Stimulated activated naive B cell treated with anti-CD40 and anti-IgM and Interleukin-4, amounts not matched to agents 10 μg/mL and 1 μg/mL and 100 μg/mL, for 72 hours (primary cell): ENCODE results near the gene SEMA3F.

Experiments
- ATAC-seq, 2 donors: fragments of 150-1000 bp; cut with Tn5 transposase; replicated peaks; 2 replicates each; pipeline ENCODE4 v1.10.0; 2021; ENCODE audit warnings: moderate library complexity in 1 of 2
- DNase-seq: peaks from one replicate; pipeline ENCODE4 v3.0.0; 2021
- H3K27ac Mint-ChIP-seq: one replicate; pipeline ENCODE4 v1.8.0; 2022; ENCODE audit warnings: mild to moderate bottlenecking, mixed read lengths
- H3K27me3 Mint-ChIP-seq, 2 donors: one replicate each; pipeline ENCODE4 v1.8.0; 2022; ENCODE audit warnings: mixed read lengths in 2 of 2
- H3K36me3 Mint-ChIP-seq, 2 donors: one replicate each; pipeline ENCODE4 v1.8.0; 2022; ENCODE audit warnings: mixed read lengths in 2 of 2, mild to moderate bottlenecking in 1 of 2
- H3K4me1 Mint-ChIP-seq, 2 donors: one replicate each; pipeline ENCODE4 v1.8.0; 2022; ENCODE audit warnings: mixed read lengths in 2 of 2, mild to moderate bottlenecking in 1 of 2
- H3K4me3 Mint-ChIP-seq, 2 donors: one replicate each; pipeline ENCODE4 v1.8.0; 2022; ENCODE audit warnings: mild to moderate bottlenecking in 2 of 2, mixed read lengths in 2 of 2, moderate library complexity in 1 of 2
- H3K9me3 Mint-ChIP-seq, 2 donors: one replicate each; pipeline ENCODE4 v1.8.0; 2022; ENCODE audit warnings: mixed read lengths in 2 of 2, mild to moderate bottlenecking in 1 of 2

Gene SEMA3F

GRCh38 chr3:50235716-50236483 is 80.8 kb downstream of the SEMA3F start, which contains the start of gene GNAI2:
GNAI2 (plus strand) TSS chr3:50236204; CDS start chr3:50236336, 132 bp downstream.
- no peaks in the 10 kb centered on the region for H3K27me3 Mint-ChIP-seq

GRCh38 chr3:50236484-50237132 is 81.5 kb downstream of the SEMA3F start:
- Mint-ChIP-seq H3K4me3 (peak overlapping the region; percentile 98 to 99), H3K36me3 (peaks cover 35% of the 10 kb centered on the region in 2 donors), H3K9me3 (no peaks in the 10 kb centered on the region), H3K4me1 (peaks cover 39 to 44% of the 10 kb centered on the region in 2 donors), H3K27me3 (no peaks in the 10 kb centered on the region), H3K27ac (peak overlapping the region; percentile 97)
- ATAC-seq (no peak), DNase-seq (no peak)

More at GRCh38 chr3:50235716-50236483, 80.8 kb downstream of the SEMA3F start, which contains the start of gene GNAI2:
- DNase-seq: peak; percentile 99
- Mint-ChIP-seq H3K36me3 (peaks cover 30 to 32% of the 10 kb centered on the region in 2 donors), H3K4me3 (peak within 1 kb of the TSS; percentile 98 to 99), H3K9me3 (no peaks in the 10 kb centered on the region), H3K27ac (peak within 1 kb of the TSS; percentile 97), H3K4me1 (peaks cover 35 to 42% of the 10 kb centered on the region in 2 donors)
- peak; percentile 92 for ATAC-seq

DNA sequence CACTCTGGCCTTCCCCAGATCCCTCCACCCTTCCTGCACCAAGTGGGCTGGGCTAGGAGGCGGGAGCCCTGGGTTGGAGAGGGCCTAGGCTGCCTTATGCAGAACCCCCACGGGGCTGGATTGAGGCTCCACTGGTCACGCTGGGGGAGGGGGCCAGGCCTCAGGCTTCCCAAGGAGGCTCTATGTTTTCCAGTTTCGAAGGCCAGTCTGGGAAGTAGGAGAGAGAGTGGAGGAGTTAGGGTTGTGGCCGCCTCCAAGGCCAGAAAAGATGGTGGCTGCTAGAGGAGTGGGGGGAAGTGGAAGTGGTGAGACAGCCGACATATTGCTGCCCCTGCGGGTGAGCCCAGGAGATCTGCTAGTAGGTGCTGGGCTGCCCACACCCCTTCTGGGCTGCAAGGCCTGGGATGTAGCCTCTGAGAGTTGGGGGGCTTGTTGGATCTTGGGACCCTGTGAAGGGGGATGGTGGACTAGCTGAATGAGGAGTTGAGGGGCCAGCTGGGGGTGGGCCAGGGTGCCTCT is 82.1 kb downstream of the SEMA3F start:
- DNase-seq (no peak), ATAC-seq (no peak)
- peaks cover 44 to 50% of the 10 kb centered on the region in 2 donors for H3K4me1 Mint-ChIP-seq
- peak overlapping the region; percentile 98 to 99 for H3K4me3 Mint-ChIP-seq
- peaks cover 35% of the 10 kb centered on the region in 2 donors for H3K36me3 Mint-ChIP-seq
- no peaks in the 10 kb centered on the region for H3K9me3 Mint-ChIP-seq
- H3K27ac Mint-ChIP-seq: peak overlapping the region; percentile 97
- no peaks in the 10 kb centered on the region for H3K27me3 Mint-ChIP-seq

GRCh38 chr3:50237754-50238548 is 82.8 kb downstream of the SEMA3F start:
- H3K9me3 Mint-ChIP-seq: no peaks in the 10 kb centered on the region
- peak overlapping the region; percentile 97 for H3K27ac Mint-ChIP-seq
- ATAC-seq (peak; percentile 49 to 58), DNase-seq (peak; percentile 78)
- H3K27me3 Mint-ChIP-seq: no peaks in the 10 kb centered on the region
- peak overlapping the region; percentile 98 to 99 for H3K4me3 Mint-ChIP-seq
- H3K4me1 Mint-ChIP-seq: peaks cover 44 to 57% of the 10 kb centered on the region in 2 donors
- peaks cover 35 to 39% of the 10 kb centered on the region in 2 donors for H3K36me3 Mint-ChIP-seq

GRCh38 chr3:50238549-50239026 is 83.5 kb downstream of the SEMA3F start:
- Mint-ChIP-seq H3K36me3 (peaks cover 35 to 41% of the 10 kb centered on the region in 2 donors), H3K27me3 (no peaks in the 10 kb centered on the region), H3K27ac (peak overlapping the region; percentile 97), H3K4me1 (peaks cover 43 to 64% of the 10 kb centered on the region in 2 donors), H3K4me3 (peak overlapping the region; percentile 98 to 99), H3K9me3 (no peaks in the 10 kb centered on the region)
- ATAC-seq (no peak), DNase-seq (no peak)
